H1 (cell line): ENCODE results near the gene ERFE. TPM values are rescaled to one million over a fixed set of nuclear protein-coding genes. Genes with fewer than 3 reads are reported as not detected.

Source experiments
- CTCF ChIA-PET: fragments of 300-600 bp; sonication (Branson Sonifier 250); formaldehyde crosslinking; loops from one replicate; lab custom pipeline; 2021; ENCODE audit not compliant: partially characterized antibody; lab: Charles Lee
- POLR2A ChIA-PET: fragments of 300-600 bp; sonication (Branson Sonifier 250); formaldehyde crosslinking; loops from one replicate; lab custom pipeline; 2021; ENCODE audit warnings: inconsistent platforms; ENCODE audit not compliant: partially characterized antibody; lab: Charles Lee
- DNase-seq, 2 experiments: peaks; one replicate each; pipeline versions ENCODE4 v3.0.0 to v3.0.0-alpha.2; 2010 to 2022; ENCODE audit warnings: low spot score in 2 of 2, low read depth in 1 of 2, mixed read lengths in 1 of 2
- FAIRE-seq: peaks from 2 replicates; lab custom pipeline; 2011; peaks lifted over from hg19 to GRCh38; lab: Jason Lieb, UNC
- H2AFZ ChIP-seq: 2 replicates; pipeline ENCODE4 v1.8.1; 2012; ENCODE audit warnings: low read length, inconsistent platforms
- H2AK5ac ChIP-seq: 2 replicates; pipeline ENCODE4 v1.6.1; 2013; ENCODE audit warnings: low read depth, low read length
- H2BK120ac ChIP-seq: replicated peaks from 2 replicates; pipeline ENCODE3; 2013; ENCODE audit warnings: low read depth, low read length, inconsistent platforms
- H2BK12ac ChIP-seq: 2 replicates; pipeline ENCODE4 v1.6.1; 2013; ENCODE audit warnings: low read depth, low read length
- H2BK15ac ChIP-seq: 2 replicates; pipeline ENCODE4 v1.6.1; 2013; ENCODE audit warnings: low read length
- H2BK20ac ChIP-seq: 2 replicates; pipeline ENCODE4 v1.6.1; 2013; ENCODE audit warnings: low read length
- H2BK5ac ChIP-seq: 2 replicates; pipeline ENCODE4 v1.6.1; 2013; ENCODE audit warnings: low read depth, low read length
- H3K14ac ChIP-seq: 2 replicates; pipeline ENCODE4 v1.6.1; 2013; ENCODE audit warnings: inconsistent platforms; ENCODE audit not compliant: insufficient read length
- H3K18ac ChIP-seq: 2 replicates; pipeline ENCODE4 v1.6.1; 2013; ENCODE audit warnings: low read length; ENCODE audit errors: extremely low read depth
- H3K23ac ChIP-seq: 2 replicates; pipeline ENCODE4 v1.6.1; 2013; ENCODE audit warnings: inconsistent platforms; ENCODE audit not compliant: insufficient read length
- H3K23me2 ChIP-seq: 2 replicates; pipeline ENCODE4 v1.6.1; 2013; ENCODE audit warnings: low read depth, low read length
- H3K27ac ChIP-seq: 2 replicates; pipeline ENCODE4 v1.6.1; 2011; ENCODE audit warnings: low read depth, low read length, inconsistent platforms
- H3K27me3 ChIP-seq, 4 experiments: replicated peaks in 1 of 4; 1 replicate in 1 of 4; 2 replicates in 3 of 4; pipeline versions ENCODE4 v1.6.1 to v1.8.1; 2011 to 2013; ENCODE audit warnings: low read length in 3 of 4, mild to moderate bottlenecking in 3 of 4, inconsistent platforms in 2 of 4, mixed read lengths in 2 of 4, moderate library complexity in 1 of 4; ENCODE audit not compliant: control insufficient read depth in 3 of 4, insufficient read depth in 3 of 4; ENCODE audit errors: extremely low read depth in 1 of 4
- H3K36me3 ChIP-seq, 4 experiments: 2 replicates each; pipeline versions ENCODE4 v1.6.1 to v1.8.1; 2011 to 2013; ENCODE audit warnings: mild to moderate bottlenecking in 4 of 4, low read length in 3 of 4, moderate library complexity in 2 of 4, control low read depth in 1 of 4, inconsistent platforms in 1 of 4; ENCODE audit not compliant: insufficient read depth in 4 of 4, control insufficient read depth in 2 of 4
- H3K4ac ChIP-seq: replicated peaks from 2 replicates; pipeline ENCODE3; 2013; ENCODE audit warnings: low read length, low read depth, mixed read lengths, inconsistent platforms; ENCODE audit not compliant: insufficient read length
- H3K4me1 ChIP-seq, 4 experiments: replicated peaks in 1 of 4; 1 replicate in 1 of 4; 2 replicates in 3 of 4; pipeline versions ENCODE4 v1.6.1 to v1.8.1; 2011 to 2013; ENCODE audit warnings: low read length in 3 of 4, inconsistent platforms in 2 of 4, mixed read lengths in 1 of 4; ENCODE audit not compliant: insufficient read depth in 4 of 4, control insufficient read depth in 3 of 4
- H3K4me2 ChIP-seq, 2 experiments: 2 replicates each; pipeline versions ENCODE4 v1.6.1 to v1.8.1; 2011 to 2013; ENCODE audit warnings: low read depth in 2 of 2, low read length in 2 of 2, control low read depth in 1 of 2, inconsistent platforms in 1 of 2, mild to moderate bottlenecking in 1 of 2; ENCODE audit not compliant: insufficient read depth in 1 of 2
- H3K4me3 ChIP-seq, 4 experiments: fragments of 200-600, 300-600 bp in 1 of 4; sonication (generic), shearing (Covaris generic), sonication (Bioruptor Twin) in 1 of 4; 2 replicates each; pipeline versions ENCODE4 v1.5.1 to v1.8.1; 2011 to 2016; ENCODE audit warnings: low read length in 4 of 4, low read depth in 3 of 4, control low read depth in 2 of 4, inconsistent platforms in 2 of 4, mild to moderate bottlenecking in 2 of 4, mixed read lengths in 1 of 4, moderate library complexity in 1 of 4; ENCODE audit not compliant: insufficient read depth in 2 of 4; ENCODE audit errors: extremely low read depth in 1 of 4
- H3K56ac ChIP-seq: replicated peaks from 2 replicates; pipeline ENCODE3; 2013; ENCODE audit warnings: low read depth, mild to moderate bottlenecking, mixed read lengths, low read length, inconsistent platforms; ENCODE audit not compliant: insufficient read length
- H3K79me1 ChIP-seq: 2 replicates; pipeline ENCODE4 v1.6.1; 2013; ENCODE audit warnings: low read depth, low read length, control low read depth
- H3K79me2 ChIP-seq, 2 experiments: 2 replicates each; pipeline versions ENCODE4 v1.6.1 to v1.8.1; 2012 to 2013; ENCODE audit warnings: low read length in 2 of 2, mild to moderate bottlenecking in 2 of 2, inconsistent platforms in 1 of 2; ENCODE audit not compliant: insufficient read depth in 2 of 2, control insufficient read depth in 1 of 2
- H3K9ac ChIP-seq, 4 experiments: replicated peaks in 1 of 4; 1 replicate in 1 of 4; 2 replicates in 3 of 4; pipeline versions ENCODE4 v1.6.1 to v1.8.1; 2011 to 2013; ENCODE audit warnings: low read depth in 3 of 4, low read length in 3 of 4, control low read depth in 2 of 4, mild to moderate bottlenecking in 2 of 4, moderate library complexity in 2 of 4, inconsistent platforms in 1 of 4; ENCODE audit errors: extremely low read depth in 1 of 4
- H3K9me3 ChIP-seq, 2 experiments: 2 replicates each; pipeline versions ENCODE4 v1.6.1 to v1.8.1; 2012 to 2013; ENCODE audit warnings: mild to moderate bottlenecking in 2 of 2, moderate library complexity in 2 of 2, control low read depth in 1 of 2, inconsistent platforms in 1 of 2, low read depth in 1 of 2, low read length in 1 of 2, mixed read lengths in 1 of 2; ENCODE audit not compliant: insufficient read depth in 2 of 2
- H4K20me1 ChIP-seq, 2 experiments: replicated peaks in 1 of 2; 2 replicates each; pipeline versions ENCODE3 to v1.8.1; 2011 to 2013; ENCODE audit warnings: inconsistent platforms in 2 of 2, low read length in 2 of 2, mild to moderate bottlenecking in 1 of 2; ENCODE audit not compliant: insufficient read depth in 2 of 2, control insufficient read depth in 1 of 2
- H4K5ac ChIP-seq: 2 replicates; pipeline ENCODE4 v1.6.1; 2013; ENCODE audit warnings: low read length, low read depth, mixed read lengths, inconsistent platforms; ENCODE audit not compliant: insufficient read length
- H4K8ac ChIP-seq: 2 replicates; pipeline ENCODE4 v1.8.0; 2013; ENCODE audit warnings: mild to moderate bottlenecking, moderate library complexity, low read length, inconsistent platforms; ENCODE audit not compliant: insufficient read depth; ENCODE audit errors: extremely low read depth
- H4K91ac ChIP-seq: replicated peaks from 2 replicates; pipeline ENCODE3; 2013; ENCODE audit warnings: low read length, mixed read lengths, inconsistent platforms; ENCODE audit not compliant: insufficient read length
- BCL11A ChIP-seq, 2 experiments: IDR thresholded peaks; one replicate each; pipeline ENCODE4 v1.6.1; 2011; ENCODE audit warnings: low read depth in 2 of 2, low read length in 2 of 2, mild to moderate bottlenecking in 2 of 2
- CEBPB ChIP-seq: IDR thresholded peaks from 2 replicates; pipeline ENCODE4 v1.6.1; 2012; ENCODE audit warnings: low read depth, low read length
- GABPA ChIP-seq: IDR thresholded peaks from 2 replicates; pipeline ENCODE4 v1.6.1; 2011; ENCODE audit warnings: mild to moderate bottlenecking, low read length, moderate library complexity, borderline replicate concordance; ENCODE audit not compliant: insufficient read depth
- GTF2F1 ChIP-seq: IDR thresholded peaks from 2 replicates; pipeline ENCODE4 v1.6.1; 2012; ENCODE audit warnings: low read depth, low read length, improper control_type of control experiment, borderline replicate concordance
- KDM1A ChIP-seq: fragments of 200-600, 300-600 bp; sonication (generic); IDR thresholded peaks from 2 replicates; pipeline ENCODE4 v1.7.1; 2016; ENCODE audit warnings: mild to moderate bottlenecking, low read length, borderline replicate concordance
- KDM4A ChIP-seq: IDR thresholded peaks from one replicate; pipeline ENCODE4 v1.7.1; 2012; ENCODE audit warnings: low read depth, mild to moderate bottlenecking, moderate library complexity, low read length, inconsistent platforms; ENCODE audit not compliant: severe bottlenecking
- POLR2A ChIP-seq, 2 experiments: IDR thresholded peaks; 1 replicate in 1 of 2; 2 replicates in 1 of 2; pipeline ENCODE4 v1.6.1; 2011; ENCODE audit warnings: low read depth in 2 of 2, low read length in 2 of 2, mild to moderate bottlenecking in 2 of 2; ENCODE audit errors: control extremely low read depth in 1 of 2
- RBBP5 ChIP-seq: IDR thresholded peaks from 2 replicates; pipeline ENCODE4 v1.7.1; 2012; ENCODE audit warnings: low read depth, mild to moderate bottlenecking, inconsistent platforms, low read length, moderate library complexity, borderline replicate concordance
- SAP30 ChIP-seq: fragments of 300-600 bp; sonication (generic); IDR thresholded peaks from 2 replicates; pipeline ENCODE4 v1.7.1; 2012; ENCODE audit warnings: low read length, moderate library complexity, mild to moderate bottlenecking, inconsistent platforms; ENCODE audit not compliant: insufficient read depth, insufficient replicate concordance
- SP4 ChIP-seq: IDR thresholded peaks from 2 replicates; pipeline ENCODE4 v1.6.1; 2012; ENCODE audit warnings: low read length, inconsistent platforms
- TCF12 ChIP-seq: IDR thresholded peaks from 2 replicates; pipeline ENCODE4 v1.6.1; 2011; ENCODE audit warnings: low read depth, mild to moderate bottlenecking, low read length
- WGBS, 2 experiments: shearing (Covaris generic) in 1 of 2; methylation state at CpG; one replicate each; pipeline versions ENCODE4 v1.1.6 to v1.1.7; 2013 to 2015; ENCODE audit warnings: low lambda C conversion rate in 2 of 2, mixed read lengths in 2 of 2, inconsistent platforms in 1 of 2, low coverage in 1 of 2, missing lambda C conversion rate in 1 of 2; ENCODE audit not compliant: insufficient replicate concordance in 2 of 2, insufficient coverage in 1 of 2, insufficient read length in 1 of 2; ENCODE audit errors: extremely low coverage in 1 of 2, missing lambda C conversion rate in 1 of 2; 5-methylcytosine and 5-hydroxymethylcytosine counted together
- polyA plus RNA-seq, 7 experiments: library from polyadenylated mRNA; depleted of rRNA in 3 of 7; stranded (reverse) in 5 of 7; unstranded in 2 of 7; fragments of >200 nt in 5 of 7; fragments of 200-250 nt in 2 of 7; gene quantifications; 1 replicate in 5 of 7; 2 replicates in 1 of 7; 4 replicates in 1 of 7; pipeline versions ENCODE4 v1.2.1 to v1.2.3, GENCODE V29; 2011 to 2013; ENCODE audit warnings: missing spikeins in 2 of 7, mixed read lengths in 2 of 7
- total RNA-seq: library from RNA; stranded (reverse); fragmentation: NEBNext Ultra II Directional; extraction: Animal tissue kit (Norgen Biotek cat#: 25700); gene quantifications from 2 replicates; pipeline ENCODE4 v1.2.1, GENCODE V29; 2021

Gene ERFE
- total and polyA plus RNA-seq, 2 of the 8 experiments (the other 6 are each of a cell fraction or from before 2014, with no cell fraction given) = 2.5 to 3.6 TPM

- ChIA-PET POLR2A (interaction anchor here (1.0 to 1.3 kb wide), 4 partner anchors 16 to 84 kb away, joined by 3 to 5 read pairs (median 4); partner anchors contain the start of gene PER2), CTCF (interaction anchor here (1.3 to 1.4 kb wide), 2 partner anchors 11 to 74 kb away, joined by 3 to 4 read pairs; no protein-coding TSS in a partner anchor)
- peak overlapping the region; percentile 79 to 97 for H3K4me2 ChIP-seq
- H3K56ac ChIP-seq = peak overlapping the region; percentile 5
- no peak overlapping the region for H3K23ac ChIP-seq
- H3K14ac ChIP-seq = no peak overlapping the region
- peak overlapping the region; percentile 59; the same call in 1 of the 2 replicates for H3K27ac ChIP-seq
- H4K91ac ChIP-seq = peak overlapping the region; percentile 22
- peak overlapping the region in 3 of 4 experiments; percentile 31 to 78 (median 45); a peak in 4 of 7 replicates for H3K9ac ChIP-seq
- peak overlapping the region; percentile 81; the same call in 1 of the 2 replicates for H2BK15ac ChIP-seq
- peaks cover 16 to 40% of the 10 kb centered on the region in 2 experiments for H3K79me2 ChIP-seq
- no peak overlapping the region; the same call in 1 of the 2 replicates for H2BK5ac ChIP-seq
- H3K4ac ChIP-seq = no peak overlapping the region
- no peak overlapping the region for H2AK5ac ChIP-seq
- H2BK20ac ChIP-seq = no peak overlapping the region
- peak overlapping the region; percentile 20 to 94 (median 43); a peak in 6 of 8 replicates for H3K4me3 ChIP-seq
- peak overlapping the region; percentile 78 for H4K5ac ChIP-seq
- peaks cover 4% of the 10 kb centered on the region; the same call in 1 of the 2 replicates for H3K79me1 ChIP-seq
- 77% methylated on average over 18 of the region's 18 CpGs; no CpG with 5 or more reads in 1 of the 2 experiments for WGBS, 2 experiments
- peak overlapping the region; percentile 87 for H3K18ac ChIP-seq
- H2AFZ ChIP-seq = peak overlapping the region; percentile 95
- H3K9me3 ChIP-seq = no peaks in the 10 kb centered on the region
- H4K8ac ChIP-seq = peak overlapping the region; percentile 7; the same call in 1 of the 2 replicates
- H3K27me3 ChIP-seq = peaks cover 0 to 8% (median 2%) of the 10 kb centered on the region in 4 experiments; a peak in 2 of 7 replicates
- no peaks in the 10 kb centered on the region for H3K36me3 ChIP-seq
- H4K20me1 ChIP-seq = peaks cover 6 to 9% of the 10 kb centered on the region in 2 experiments
- no peak overlapping the region for H2BK120ac ChIP-seq
- peaks cover 8% of the 10 kb centered on the region; the same call in 1 of the 2 replicates for H3K23me2 ChIP-seq
- H3K4me1 ChIP-seq = peaks cover 2 to 7% (median 4%) of the 10 kb centered on the region in 4 experiments; a peak in 5 of 7 replicates
- no peak overlapping the region for H2BK12ac ChIP-seq
- no peak for FAIRE-seq
- DNase-seq = no peak
- no peak for TF ChIP-seq KDM1A
- no peak for TF ChIP-seq TCF12
- no peak for TF ChIP-seq SAP30
- no peak for TF ChIP-seq GTF2F1
- no peak for TF ChIP-seq GABPA
- no peak for TF ChIP-seq CEBPB
- no peak for TF ChIP-seq BCL11A (IDR thresholded peaks at IDR 0.05; ENCODE audit: low read depth in 2 of 2, low read length in 2 of 2)
- TF ChIP-seq KDM4A = no peak
- TF ChIP-seq SP4 = no peak
- TF ChIP-seq POLR2A (IDR thresholded peaks at IDR 0.05; ENCODE audit: control extremely low read depth in 1 of 2, low read depth in 2 of 2, low read length in 2 of 2) = no peak; a peak in 1 of 3 replicates
- no peak for TF ChIP-seq RBBP5
Measured at GRCh38 chr2:238203973-238204683, 45.4 kb downstream of the ERFE start.
